SK-N-SH (cell line): ENCODE measurements around the gene ZNF44. TPM values are rescaled to one million over a fixed set of nuclear protein-coding genes. Genes with fewer than 3 reads are reported as not detected.

Experiments used
- CHD2 ChIP-seq: fragments of 150-350 bp; IDR thresholded peaks from 2 replicates; pipeline ENCODE4 v1.6.1; 2018; ENCODE audit warnings: low read length; ENCODE audit not compliant: partially characterized antibody
- ELF1 ChIP-seq: IDR thresholded peaks from 2 replicates; pipeline ENCODE4 v1.4.0; 2012
- EP300 ChIP-seq, 2 experiments: IDR thresholded peaks; 2 replicates each; pipeline versions ENCODE4 v1.4.0 to v1.6.1; 2012; ENCODE audit warnings: borderline replicate concordance in 1 of 2, low read depth in 1 of 2, low read length in 1 of 2
- EZH2phosphoT487 ChIP-seq: fragments of 200-600 bp; sonication (generic); IDR thresholded peaks from 2 replicates; pipeline ENCODE4 v1.6.1; 2017; ENCODE audit warnings: low read depth, mixed run types, mild to moderate bottlenecking, antibody characterized with exemption, moderate library complexity, borderline replicate concordance
- GABPA ChIP-seq: IDR thresholded peaks from 2 replicates; pipeline ENCODE4 v1.4.0; 2012; ENCODE audit warnings: low read depth, mild to moderate bottlenecking
- GATA2 ChIP-seq: sonication (generic); formaldehyde crosslinking; IDR thresholded peaks from 2 replicates; pipeline ENCODE4 v1.5.0; 2020; ENCODE audit warnings: mild to moderate bottlenecking, missing genetic modification reagents
- MEF2A ChIP-seq: IDR thresholded peaks from 2 replicates; pipeline ENCODE4 v1.4.0; 2012; ENCODE audit warnings: low read depth, borderline replicate concordance
- POLR2AphosphoS5 ChIP-seq: IDR thresholded peaks from 2 replicates; pipeline ENCODE4 v1.6.1; 2012; ENCODE audit warnings: low read depth, low read length
- SIN3A ChIP-seq: IDR thresholded peaks from 2 replicates; pipeline ENCODE4 v1.6.1; 2012; ENCODE audit warnings: low read depth, mild to moderate bottlenecking, low read length, moderate library complexity, borderline replicate concordance
- SMC3 ChIP-seq: IDR thresholded peaks from 2 replicates; pipeline ENCODE4 v1.6.1; 2012; ENCODE audit warnings: low read depth, low read length, improper control_type of control experiment
- TAF1 ChIP-seq: IDR thresholded peaks from 2 replicates; pipeline ENCODE4 v1.6.1; 2012; ENCODE audit warnings: low read depth, mild to moderate bottlenecking, low read length, moderate library complexity, borderline replicate concordance
- TCF12 ChIP-seq: IDR thresholded peaks from 2 replicates; pipeline ENCODE4 v1.4.0; 2012
- TEAD4 ChIP-seq: IDR thresholded peaks from 2 replicates; pipeline ENCODE4 v1.4.0; 2012; ENCODE audit warnings: mild to moderate bottlenecking, borderline replicate concordance; ENCODE audit not compliant: insufficient read depth
- YY1 ChIP-seq: IDR thresholded peaks from 2 replicates; pipeline ENCODE4 v1.4.0; 2012; ENCODE audit warnings: low read depth, mild to moderate bottlenecking
- polyA plus RNA-seq, 3 experiments: library from polyadenylated mRNA; depleted of rRNA; stranded (reverse); fragments of >200 nt; gene quantifications; 2 replicates each; pipeline ENCODE4 v1.2.3, GENCODE V29; 2012
- TF ChIP-seq, protein P1 (sequence below): fragments of 150-350 bp; IDR thresholded peaks from 2 replicates; pipeline ENCODE4 v1.6.1; 2017; ENCODE audit warnings: antibody characterized with exemption, low read length, low read depth, borderline replicate concordance
- TF ChIP-seq, protein P2 (sequence below): IDR thresholded peaks from 2 replicates; pipeline ENCODE4; 2012
- TF ChIP-seq, protein P3 (sequence below): IDR thresholded peaks from 2 replicates; pipeline ENCODE4 v1.4.0; 2012; ENCODE audit warnings: low read depth
- TF ChIP-seq, protein P4 (sequence below): fragments of 200-600 bp; sonication (generic); IDR thresholded peaks from 2 replicates; pipeline ENCODE4 v1.6.1; 2017; ENCODE audit warnings: antibody characterized with exemption, mild to moderate bottlenecking, moderate library complexity

ZNF44 gene
- polyA plus RNA-seq, 1 of the 3 experiments (the other 2 are of a cell fraction): 3.6 TPM

DNA sequence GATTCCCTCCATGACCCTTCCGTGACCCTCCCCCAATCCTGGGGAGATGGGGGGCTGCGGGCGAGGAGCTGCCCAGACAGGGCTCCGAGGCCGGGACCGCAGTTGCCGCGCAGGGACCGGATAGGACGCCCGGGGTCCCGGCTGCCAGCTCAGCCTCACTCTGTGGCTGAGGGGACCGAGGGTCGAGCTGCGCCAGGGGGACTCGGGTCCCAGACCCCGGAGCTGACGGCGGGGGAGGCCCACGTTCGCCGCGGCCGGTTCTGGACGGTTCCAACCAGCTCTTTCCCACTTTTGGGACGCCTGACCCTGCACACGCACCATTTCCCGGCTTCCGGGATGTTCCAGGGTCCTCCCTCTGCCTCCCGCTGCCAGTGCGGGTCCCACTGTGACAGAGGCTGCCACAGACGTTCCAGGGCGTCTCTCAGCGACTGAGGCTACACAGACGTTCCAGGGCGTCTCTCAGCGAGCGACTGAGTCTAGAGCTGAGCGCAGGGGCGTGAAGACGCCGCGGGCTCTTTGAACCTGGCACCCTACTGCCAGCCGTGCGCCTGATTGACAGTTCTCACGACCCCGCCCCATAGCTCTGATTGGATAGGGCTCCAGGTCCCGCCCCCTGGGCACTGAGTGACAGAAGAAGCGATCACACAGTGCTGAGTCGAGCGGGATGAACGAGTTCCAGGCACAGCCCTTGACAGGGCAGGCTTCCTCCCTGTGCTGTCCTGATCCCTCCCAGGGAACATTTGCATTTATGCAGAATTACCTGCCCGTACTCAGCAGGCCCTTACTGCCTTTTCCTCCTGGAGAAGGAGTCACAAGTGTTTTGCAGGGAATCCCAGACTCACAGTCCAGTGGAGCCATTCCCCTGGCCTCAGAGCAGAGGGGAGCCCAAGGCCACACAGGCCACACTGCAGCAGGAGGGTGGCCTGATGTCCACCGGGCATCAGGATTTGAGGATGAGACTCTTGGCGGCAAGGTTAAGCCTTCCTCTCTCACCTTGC, 38.8 kb upstream of the ZNF44 start, which contains the start of gene ZNF563 (continued):
- TF ChIP-seq, protein P1, sequence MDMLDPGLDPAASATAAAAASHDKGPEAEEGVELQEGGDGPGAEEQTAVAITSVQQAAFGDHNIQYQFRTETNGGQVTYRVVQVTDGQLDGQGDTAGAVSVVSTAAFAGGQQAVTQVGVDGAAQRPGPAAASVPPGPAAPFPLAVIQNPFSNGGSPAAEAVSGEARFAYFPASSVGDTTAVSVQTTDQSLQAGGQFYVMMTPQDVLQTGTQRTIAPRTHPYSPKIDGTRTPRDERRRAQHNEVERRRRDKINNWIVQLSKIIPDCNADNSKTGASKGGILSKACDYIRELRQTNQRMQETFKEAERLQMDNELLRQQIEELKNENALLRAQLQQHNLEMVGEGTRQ: no peak
- TF ChIP-seq EP300 (IDR thresholded peaks at IDR 0.05; ENCODE audit: borderline replicate concordance in 1 of 2, low read depth in 1 of 2, low read length in 1 of 2) (no peak), MEF2A (no peak), YY1 (no peak), TAF1 (peak; percentile 52; the same call in 1 of the 2 replicates), TCF12 (no peak), SIN3A (peak; percentile 60; the same call in 1 of the 2 replicates), TEAD4 (no peak), POLR2AphosphoS5 (peak; percentile 74), CHD2 (no peak), GABPA (peak; percentile 30; the same call in 1 of the 2 replicates), ELF1 (peak; percentile 66; the same call in 1 of the 2 replicates), SMC3 (no peak), GATA2 (CRISPR knock-in tag) (no peak), EZH2phosphoT487 (no peak)
- TF ChIP-seq, protein P2, sequence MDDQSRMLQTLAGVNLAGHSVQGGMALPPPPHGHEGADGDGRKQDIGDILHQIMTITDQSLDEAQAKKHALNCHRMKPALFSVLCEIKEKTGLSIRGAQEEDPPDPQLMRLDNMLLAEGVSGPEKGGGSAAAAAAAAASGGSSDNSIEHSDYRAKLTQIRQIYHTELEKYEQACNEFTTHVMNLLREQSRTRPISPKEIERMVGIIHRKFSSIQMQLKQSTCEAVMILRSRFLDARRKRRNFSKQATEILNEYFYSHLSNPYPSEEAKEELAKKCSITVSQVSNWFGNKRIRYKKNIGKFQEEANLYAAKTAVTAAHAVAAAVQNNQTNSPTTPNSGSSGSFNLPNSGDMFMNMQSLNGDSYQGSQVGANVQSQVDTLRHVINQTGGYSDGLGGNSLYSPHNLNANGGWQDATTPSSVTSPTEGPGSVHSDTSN: peak; percentile 99
- TF ChIP-seq, protein P3, sequence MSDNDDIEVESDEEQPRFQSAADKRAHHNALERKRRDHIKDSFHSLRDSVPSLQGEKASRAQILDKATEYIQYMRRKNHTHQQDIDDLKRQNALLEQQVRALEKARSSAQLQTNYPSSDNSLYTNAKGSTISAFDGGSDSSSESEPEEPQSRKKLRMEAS: no peak; the same call in 1 of the 2 replicates
- TF ChIP-seq, protein P4, sequence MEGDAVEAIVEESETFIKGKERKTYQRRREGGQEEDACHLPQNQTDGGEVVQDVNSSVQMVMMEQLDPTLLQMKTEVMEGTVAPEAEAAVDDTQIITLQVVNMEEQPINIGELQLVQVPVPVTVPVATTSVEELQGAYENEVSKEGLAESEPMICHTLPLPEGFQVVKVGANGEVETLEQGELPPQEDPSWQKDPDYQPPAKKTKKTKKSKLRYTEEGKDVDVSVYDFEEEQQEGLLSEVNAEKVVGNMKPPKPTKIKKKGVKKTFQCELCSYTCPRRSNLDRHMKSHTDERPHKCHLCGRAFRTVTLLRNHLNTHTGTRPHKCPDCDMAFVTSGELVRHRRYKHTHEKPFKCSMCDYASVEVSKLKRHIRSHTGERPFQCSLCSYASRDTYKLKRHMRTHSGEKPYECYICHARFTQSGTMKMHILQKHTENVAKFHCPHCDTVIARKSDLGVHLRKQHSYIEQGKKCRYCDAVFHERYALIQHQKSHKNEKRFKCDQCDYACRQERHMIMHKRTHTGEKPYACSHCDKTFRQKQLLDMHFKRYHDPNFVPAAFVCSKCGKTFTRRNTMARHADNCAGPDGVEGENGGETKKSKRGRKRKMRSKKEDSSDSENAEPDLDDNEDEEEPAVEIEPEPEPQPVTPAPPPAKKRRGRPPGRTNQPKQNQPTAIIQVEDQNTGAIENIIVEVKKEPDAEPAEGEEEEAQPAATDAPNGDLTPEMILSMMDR: no peak
